Parietal lobe (tissue), 1 donor: ENCODE results near the gene MXRA5. TPM values are rescaled to one million over a fixed set of nuclear protein-coding genes. Genes with fewer than 3 reads are reported as not detected.

Source experiments
- total RNA-seq: library from RNA; depleted of rRNA; stranded (reverse); fragments of >200 nt; gene quantifications from one replicate; pipeline ENCODE4 v1.2.3, GENCODE V29; 2014

MXRA5 gene, protein sequence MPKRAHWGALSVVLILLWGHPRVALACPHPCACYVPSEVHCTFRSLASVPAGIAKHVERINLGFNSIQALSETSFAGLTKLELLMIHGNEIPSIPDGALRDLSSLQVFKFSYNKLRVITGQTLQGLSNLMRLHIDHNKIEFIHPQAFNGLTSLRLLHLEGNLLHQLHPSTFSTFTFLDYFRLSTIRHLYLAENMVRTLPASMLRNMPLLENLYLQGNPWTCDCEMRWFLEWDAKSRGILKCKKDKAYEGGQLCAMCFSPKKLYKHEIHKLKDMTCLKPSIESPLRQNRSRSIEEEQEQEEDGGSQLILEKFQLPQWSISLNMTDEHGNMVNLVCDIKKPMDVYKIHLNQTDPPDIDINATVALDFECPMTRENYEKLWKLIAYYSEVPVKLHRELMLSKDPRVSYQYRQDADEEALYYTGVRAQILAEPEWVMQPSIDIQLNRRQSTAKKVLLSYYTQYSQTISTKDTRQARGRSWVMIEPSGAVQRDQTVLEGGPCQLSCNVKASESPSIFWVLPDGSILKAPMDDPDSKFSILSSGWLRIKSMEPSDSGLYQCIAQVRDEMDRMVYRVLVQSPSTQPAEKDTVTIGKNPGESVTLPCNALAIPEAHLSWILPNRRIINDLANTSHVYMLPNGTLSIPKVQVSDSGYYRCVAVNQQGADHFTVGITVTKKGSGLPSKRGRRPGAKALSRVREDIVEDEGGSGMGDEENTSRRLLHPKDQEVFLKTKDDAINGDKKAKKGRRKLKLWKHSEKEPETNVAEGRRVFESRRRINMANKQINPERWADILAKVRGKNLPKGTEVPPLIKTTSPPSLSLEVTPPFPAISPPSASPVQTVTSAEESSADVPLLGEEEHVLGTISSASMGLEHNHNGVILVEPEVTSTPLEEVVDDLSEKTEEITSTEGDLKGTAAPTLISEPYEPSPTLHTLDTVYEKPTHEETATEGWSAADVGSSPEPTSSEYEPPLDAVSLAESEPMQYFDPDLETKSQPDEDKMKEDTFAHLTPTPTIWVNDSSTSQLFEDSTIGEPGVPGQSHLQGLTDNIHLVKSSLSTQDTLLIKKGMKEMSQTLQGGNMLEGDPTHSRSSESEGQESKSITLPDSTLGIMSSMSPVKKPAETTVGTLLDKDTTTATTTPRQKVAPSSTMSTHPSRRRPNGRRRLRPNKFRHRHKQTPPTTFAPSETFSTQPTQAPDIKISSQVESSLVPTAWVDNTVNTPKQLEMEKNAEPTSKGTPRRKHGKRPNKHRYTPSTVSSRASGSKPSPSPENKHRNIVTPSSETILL (N-terminal part only)
- 1.6 TPM for total RNA-seq

DNA sequence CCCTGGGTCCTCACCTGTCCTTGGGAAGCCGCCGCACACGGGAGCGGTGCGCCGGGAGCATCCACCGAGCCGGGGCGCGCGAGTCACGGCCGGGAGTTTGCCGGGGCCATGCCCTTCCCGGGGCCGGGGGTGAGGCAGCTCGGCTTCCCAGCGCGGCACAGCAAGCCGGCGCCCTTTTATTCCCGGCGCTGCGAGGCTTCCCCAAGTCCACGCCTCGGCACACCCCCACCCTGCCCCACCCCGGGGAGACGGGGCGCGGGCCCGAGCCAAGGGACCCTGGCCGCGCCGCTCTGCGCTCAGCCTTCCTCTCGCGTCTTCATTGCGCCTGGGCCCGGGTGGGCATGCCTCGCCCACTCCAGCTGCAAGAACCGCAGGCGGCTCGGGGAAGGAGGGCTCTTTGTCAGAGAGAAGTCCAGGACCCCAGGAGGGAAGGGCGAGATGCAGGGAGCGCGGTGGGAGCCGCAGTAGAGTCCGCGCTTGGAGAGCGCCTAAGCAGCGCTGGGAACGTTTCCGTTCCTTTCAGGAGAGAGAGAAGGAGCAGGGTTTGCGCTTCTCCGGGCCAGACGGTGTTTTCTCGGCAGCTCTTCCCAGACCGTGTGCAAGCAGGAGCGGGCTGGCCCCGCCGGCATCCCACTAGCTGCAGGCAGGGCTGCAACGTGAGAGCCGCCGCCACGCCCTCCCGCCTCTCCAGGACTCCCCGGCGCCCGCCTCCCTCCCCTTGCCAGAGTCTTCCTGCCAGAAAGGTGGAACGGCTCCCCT is at the start of gene MXRA5:
MXRA5 (minus strand) TSS at position 152 of the 759 bp plus-strand sequence. CDS start 2,819 bp downstream, outside the sequence.

